GM18499 (cell line): ENCODE results near the gene KLF2.
"Not testable (repeated sequence)": the region's sequence is repeated elsewhere in the genome, so short reads cannot be mapped to it uniquely, and the experiment has no call there.

Experiments used
- ATAC-seq: cut with Tn5 transposase; IDR thresholded peaks from one replicate; pipeline ENCODE4 v1.9.1; 2021; ENCODE audit warnings: moderate number of reproducible peaks; ENCODE audit not compliant: insufficient read depth, unreplicated experiment

KLF2 gene

DNA sequence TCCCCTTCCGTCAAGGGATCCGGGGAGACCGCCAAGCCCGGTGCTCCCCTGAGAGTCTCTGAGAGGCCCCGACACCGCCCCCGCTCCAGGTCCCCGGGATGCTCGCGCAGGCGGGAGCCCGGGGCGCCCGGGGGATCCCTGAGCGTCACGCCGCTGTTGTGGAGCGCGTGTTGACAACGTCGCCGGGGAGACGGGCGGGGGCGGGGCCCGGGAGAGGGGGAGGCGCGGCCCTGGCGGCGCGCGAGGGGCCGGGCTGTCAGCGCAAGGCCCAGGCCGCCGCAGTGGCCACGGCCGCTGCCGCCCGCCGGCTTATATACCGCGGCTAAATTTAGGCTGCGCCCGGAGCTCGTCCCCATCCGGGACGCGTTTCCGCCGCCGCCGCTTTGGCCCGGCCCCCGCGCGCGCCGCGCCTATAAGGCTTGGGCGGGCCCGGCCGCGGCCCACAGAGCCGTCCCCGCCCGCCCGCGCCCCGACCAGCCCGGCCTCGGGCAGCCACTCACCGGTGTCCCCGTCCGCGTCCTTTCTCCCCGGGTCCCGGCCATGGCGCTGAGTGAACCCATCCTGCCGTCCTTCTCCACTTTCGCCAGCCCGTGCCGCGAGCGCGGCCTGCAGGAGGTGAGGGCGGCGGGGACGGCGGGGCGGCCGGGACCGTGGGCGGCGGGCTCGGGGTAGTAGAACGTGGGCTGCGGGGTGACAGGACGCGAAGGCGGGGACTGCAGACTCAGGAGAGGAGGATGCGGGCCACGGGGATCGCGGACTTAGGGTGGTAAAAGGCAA is at the start of gene KLF2:
TSS of gene KLF2 (plus strand) at position 443 of the 777 bp plus-strand sequence. CDS start at position 541, 98 bp downstream.
- no peak for ATAC-seq

DNA sequence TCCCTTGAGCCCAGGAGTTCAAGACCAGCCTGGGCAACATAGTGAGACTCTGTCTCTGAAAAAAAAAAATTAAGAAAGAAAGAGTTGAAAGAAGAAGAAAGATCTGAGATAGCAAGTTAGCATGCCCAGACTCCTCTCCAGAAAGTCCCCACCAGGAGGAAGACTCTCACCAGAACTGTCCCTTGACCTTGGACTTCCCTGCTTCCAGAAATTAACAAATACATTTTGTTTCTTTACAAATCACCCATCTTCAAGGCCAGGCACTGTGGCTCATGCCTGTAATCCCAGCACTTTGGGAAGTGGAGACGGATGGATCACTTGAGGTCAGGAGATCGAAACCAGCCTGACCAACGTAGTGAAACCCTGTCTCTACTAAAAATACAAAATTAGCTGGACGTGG is 44.3 kb upstream of the KLF2 start:
- no peak for ATAC-seq

DNA sequence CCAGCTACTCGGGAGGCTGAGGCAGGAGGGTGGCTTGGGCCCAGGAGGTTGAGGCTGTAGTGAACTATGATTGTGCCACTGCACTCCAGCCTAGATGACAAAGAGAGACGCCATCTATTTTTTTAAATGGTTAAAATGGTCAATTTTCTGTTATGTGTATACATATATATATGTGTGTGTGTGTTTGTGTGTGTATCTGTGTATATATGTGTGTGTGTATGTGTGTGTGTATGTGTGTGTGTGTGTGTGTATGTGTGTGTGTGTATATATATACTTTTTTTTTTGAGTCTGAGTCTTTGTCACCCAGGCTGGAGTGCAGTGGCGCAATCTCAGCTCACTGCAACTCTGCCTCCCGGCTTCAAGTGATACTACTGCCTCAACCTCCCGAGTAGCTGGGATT is 42.9 kb upstream of the KLF2 start:
- ATAC-seq: no peak

DNA sequence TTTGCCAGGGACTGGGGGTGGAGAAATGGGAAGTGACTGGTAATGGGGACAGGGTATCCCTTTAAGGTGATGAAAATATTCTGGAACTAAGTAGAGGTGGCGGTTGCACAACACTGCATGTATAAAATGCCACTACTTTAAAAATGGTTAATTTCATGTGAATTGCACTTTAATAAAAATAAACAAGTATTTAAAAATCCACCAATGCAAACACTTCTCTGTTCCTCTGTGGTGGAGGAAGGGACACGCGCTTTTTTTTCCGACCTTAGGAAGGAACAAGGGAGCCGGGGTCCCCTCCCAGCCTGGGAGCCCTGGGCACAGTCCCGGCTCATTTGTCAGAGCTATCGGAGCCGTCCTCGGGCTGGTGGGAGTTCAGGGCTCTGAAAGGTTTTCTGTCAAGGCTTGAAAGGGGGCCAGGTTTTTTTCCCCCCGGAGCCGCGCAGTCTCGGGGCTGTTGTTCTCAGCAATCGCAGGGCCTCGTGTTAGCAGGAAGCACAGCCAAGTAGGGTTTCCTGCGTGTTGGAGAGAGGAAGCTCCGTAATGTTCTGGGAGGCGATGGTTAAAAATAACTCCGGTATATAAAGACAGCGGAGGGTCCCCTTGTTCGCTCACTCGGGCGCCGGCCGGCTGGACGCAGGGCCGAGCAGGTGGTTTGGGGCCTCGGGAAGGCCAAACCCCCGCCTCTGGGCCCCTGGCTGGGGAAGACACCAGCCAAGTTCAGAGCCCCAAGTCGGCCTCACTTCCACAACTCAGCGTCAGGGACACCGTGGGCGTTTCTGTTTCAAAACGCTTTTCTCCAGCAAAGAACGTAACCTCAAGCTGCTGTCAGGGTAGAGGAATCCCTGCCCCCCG is 41.2 kb upstream of the KLF2 start:
- ATAC-seq: no peak

DNA sequence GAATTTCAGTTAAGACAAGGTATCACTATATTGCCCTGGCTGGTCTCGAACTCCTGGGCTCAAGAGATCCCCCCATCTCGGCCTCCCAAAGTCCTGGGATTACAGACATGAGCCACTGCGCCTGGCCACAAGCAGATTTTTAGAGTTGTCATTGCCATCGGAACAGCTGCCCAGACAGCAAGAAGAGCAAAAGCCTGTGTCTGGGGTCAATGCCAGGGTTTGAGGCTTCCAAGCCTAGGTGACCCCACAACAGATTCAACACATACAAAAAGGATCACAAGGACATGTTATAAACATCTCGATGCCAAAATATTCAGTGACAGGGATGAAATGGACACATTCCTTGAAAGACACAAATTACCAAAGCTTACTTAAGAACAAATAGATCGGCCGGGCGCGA is 40.1 kb upstream of the KLF2 start:
- ATAC-seq: no peak

DNA sequence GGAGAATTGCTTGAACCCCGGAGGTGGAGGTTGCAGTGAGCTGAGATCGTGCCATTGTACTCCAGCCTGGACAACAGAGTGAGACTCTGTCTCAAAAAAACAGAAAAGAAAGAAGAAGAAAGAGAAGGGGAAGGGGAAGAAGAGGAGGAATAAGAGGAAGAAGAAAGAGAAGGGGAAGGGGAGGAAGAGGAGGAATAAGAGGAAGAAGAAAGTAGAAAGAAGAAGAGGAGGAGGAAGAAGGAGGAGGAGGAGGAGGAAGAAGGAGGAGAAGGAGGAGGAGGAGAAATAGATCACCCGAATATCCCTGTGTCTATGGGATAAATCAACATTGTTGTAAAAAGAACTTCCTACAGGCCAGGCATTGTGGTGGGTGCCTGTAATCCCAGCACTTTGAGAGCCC is 39.5 kb upstream of the KLF2 start:
- ATAC-seq: not testable (repeated sequence)

DNA sequence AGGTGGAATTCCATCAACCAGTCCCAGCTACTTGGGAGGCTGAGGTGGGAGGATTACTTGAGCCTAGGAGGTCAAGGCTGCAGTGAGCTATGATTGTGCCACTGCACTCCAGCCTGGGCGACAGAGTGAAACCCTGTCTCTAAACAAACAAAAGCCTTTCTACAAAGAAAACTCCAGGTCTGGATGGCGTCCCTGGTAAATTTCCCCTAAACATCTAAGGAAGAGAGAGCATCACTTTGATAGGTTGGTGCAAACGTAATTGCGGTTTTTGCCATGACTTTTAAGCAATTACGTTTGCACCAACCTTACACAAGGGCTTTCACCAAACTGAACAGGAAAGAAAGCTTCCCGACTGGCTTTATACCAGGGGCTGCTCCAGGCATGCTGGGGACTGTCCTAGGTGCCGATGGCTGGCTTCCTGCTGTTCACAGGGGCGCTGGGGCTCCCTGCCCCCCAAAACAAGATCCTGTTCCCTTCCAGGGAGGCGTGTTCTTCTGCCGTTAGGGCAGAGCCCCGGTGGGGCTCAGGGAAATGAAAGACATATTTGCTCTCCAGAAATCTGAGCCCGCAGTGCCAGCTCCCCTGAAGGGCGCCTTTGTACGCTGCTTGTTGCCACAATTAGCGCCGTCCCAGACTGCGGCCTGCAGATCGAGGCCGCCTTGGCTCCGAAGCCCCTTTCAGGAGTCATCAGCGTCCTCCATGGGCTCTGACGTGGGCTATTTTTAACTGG is 38.7 kb upstream of the KLF2 start:
- no peak for ATAC-seq

DNA sequence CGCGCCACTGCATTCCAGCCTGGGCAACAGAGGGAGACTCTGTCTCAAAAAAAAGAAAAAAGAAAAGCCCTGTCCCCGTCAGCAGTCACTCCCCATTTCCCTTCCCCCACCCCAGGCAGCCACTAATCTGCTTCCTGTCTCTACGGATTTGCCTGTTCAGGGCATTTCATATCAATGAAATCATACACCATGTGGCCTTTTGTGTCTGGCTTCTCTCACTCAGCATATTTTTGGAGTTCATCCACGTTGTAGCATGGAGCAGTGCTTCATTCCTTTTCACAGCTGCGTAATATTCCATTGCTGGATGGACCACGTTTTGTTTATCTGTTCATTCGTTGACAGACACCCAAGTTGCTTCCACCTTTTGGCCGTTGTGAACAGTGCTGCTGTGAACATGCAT is 36.1 kb upstream of the KLF2 start:
- ATAC-seq: no peak

DNA sequence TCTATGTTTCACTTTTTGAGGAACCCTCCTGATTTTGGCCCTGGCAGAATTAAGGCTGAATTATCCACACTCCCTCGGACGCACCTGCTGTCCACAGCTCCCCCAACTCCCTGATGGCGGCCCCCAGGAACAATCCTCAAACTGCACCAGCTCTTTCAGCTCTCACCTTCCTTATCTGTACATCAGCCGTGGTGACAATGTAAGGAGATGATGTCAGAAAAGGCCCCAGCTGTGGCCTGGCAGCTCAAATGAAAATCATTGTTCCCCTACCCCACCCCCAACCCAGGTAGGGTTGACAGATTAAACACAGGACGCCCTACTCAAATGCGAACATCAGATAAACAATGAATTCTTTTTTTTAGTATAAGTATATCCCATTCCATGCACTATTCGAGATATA is 35.0 kb upstream of the KLF2 start:
- no peak for ATAC-seq

DNA sequence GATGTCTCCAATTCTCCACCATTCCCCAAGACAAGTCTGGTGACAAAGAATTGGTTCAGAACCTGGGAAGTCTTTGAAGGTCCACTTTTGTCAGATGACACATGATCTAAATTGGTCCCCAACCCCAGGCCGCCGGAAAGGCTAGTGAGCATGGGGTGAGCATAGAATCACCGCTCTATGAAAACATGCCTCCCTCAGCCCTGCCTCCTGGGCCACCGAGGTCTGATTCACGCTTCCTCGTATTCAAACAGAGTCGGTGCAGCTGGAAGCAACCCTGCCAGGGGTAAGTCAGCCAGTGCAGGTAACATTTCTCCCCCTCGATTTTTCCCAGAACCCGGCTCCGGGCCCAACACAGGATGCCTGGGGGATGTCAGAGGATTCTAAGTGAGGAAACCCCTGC is 33.9 kb upstream of the KLF2 start:
- no peak for ATAC-seq

DNA sequence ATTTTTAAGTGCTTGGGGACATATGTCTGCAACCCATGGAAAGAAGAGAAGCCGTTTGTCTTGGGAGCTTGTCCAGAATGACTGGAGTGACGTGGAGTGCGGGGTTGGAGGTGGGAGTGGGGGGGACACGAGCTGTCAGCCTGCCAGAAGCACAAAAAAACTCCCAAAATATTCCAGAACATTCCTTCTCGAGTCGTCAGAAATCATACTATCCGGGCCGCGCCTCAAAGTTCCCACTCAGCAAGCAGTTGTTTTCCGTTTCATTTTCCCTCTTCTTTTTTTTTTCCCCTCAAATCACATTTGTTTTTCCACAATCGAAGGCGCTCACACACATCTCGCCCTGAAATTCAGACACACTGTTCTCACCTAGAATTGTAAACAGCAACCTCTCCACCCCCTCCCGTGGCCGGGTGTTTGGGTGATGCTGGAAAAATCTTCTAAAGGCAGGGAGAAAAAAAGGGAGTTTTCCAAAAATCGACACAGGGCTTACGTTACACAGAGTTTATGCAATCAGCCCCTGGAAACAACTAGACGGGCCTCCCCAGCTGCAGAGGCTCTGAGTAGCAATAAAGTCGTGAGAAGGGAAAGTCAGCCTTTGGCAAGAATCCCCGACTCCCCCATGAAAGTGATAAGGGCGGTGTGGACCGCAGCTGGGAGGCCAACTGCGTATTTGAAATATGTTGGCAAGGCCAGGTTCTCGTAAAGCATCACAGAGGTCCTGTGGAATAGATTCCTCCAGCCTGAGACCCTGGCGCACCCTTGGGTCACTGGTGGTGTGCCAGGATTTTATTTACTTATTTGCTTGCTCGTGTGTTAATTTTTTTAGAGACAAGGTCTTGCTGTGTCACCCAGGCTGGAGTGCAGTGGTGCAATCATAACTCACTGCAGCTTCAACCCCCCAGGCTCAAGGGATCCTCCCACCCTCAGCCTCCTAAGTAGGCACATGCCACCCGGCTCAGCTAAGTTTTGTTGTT is 31.2 kb upstream of the KLF2 start:
- ATAC-seq: no peak

DNA sequence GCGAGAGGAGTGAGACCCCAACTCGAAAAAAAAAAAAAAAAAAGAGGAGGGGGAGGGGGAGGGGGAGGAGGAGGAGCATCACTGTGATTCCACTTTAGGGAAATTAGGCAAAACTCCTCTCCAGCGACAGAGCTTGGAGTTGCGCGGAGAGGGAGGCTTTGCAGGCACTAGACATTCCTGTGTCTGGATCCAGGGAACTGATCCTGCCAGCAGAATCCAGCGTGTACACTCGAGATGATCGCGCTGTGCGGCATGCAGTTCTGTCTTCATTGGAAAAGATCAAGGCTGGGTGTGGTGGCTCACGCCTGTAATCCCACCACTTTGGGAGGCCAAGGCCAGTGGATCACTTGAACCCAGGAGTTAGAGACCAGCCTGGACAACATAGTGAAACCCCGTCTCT is 29.6 kb upstream of the KLF2 start:
- ATAC-seq: no peak

DNA sequence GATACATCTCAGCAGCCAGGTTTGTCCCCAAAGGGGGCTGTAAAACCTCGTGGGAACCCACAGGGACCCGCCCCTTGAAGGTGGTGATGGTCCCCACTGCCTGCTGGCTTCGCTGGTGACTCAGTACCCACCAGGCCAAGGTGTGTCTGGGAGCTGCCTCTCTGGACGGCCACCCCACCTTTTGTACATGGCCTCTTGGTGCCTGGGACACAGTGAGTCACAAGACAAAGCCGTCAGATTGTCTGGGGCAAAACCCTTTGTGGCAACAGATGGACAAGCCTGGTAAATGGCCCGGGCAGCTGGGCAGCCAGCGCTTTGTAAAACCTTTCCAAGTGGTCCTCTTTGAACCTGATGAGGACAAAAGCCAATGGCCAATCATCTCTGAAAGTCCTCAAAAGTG is 27.9 kb upstream of the KLF2 start:
- no peak for ATAC-seq

DNA sequence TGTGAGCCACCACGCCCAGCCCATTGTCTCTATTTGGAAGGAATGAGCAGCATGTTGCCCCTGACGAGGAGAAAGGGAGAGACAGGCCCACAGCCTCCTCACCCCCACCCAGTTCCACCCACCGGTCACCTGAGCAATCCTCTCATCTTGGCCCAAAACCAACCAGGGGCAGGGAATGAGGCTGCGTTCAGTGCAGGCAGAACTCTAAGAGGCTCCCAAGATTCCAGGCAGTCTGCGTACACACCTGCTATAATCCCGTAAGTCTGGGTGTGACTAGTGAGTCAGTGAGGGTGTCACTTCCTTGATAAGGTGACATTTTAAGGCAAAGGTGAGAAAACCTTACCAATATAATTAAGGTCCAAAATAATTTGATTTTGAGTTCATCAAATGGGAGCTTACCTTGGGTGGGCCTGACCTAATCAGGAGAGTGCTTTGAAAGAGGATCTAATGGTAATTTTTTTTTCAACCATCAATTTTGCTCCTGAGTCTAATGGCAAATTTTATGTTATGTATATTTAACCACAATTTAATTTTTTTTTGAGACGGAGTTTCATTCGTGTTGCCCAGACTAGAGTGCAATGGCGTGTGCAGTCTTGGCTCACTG is 26.9 kb upstream of the KLF2 start:
- ATAC-seq: no peak

DNA sequence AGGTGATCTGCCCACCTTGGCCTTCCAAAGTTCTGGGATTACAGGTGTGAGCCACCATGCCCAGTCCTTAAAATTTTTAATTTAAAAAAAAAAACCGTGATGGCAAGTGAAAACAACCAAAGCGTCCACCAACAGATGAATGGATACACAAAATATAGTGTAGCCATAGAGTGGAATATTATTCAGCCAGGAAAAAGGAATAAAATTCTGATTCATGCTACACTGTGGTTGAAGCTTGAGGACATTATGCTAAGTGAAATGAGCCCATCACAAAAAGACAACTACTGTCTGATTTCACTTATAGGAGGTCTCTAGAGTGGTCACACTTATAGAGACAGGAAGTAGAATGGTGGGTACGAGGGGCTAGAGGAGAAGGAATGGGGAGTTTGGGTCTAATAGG is 26.3 kb upstream of the KLF2 start:
- no peak for ATAC-seq

DNA sequence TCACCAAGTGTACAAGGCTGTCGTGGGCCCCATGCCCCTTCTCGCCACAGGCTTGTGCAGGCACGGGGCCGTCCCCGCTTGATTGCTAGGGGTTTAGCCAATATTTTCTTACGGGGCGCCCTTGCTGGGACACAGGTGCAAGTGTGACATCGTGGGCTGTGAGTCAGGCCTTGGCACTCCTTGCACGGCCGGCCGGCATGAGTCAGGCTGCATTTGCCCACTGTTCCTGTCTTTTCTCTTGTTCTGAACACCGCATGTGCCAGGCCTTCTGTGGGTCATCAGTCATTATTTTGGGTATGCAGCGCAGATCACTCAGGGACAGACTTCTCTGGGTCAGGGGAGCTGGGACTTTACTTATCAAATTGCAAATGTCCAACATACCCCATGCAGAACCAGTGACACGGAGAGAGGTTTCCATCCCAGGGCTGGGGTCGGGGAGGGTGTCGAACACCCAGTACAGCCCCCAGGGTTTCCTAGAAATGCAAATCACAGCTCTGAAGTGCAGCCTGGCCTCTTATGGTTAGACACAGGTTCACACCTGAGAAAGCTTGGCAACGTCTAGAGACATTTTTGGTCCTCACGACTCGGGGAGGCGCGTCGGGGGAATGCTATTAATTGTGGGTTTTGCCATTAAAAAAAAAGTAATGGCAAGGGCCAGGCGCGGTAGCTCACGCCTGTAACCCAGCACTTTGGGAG is 22.5 kb upstream of the KLF2 start:
- no peak for ATAC-seq

DNA sequence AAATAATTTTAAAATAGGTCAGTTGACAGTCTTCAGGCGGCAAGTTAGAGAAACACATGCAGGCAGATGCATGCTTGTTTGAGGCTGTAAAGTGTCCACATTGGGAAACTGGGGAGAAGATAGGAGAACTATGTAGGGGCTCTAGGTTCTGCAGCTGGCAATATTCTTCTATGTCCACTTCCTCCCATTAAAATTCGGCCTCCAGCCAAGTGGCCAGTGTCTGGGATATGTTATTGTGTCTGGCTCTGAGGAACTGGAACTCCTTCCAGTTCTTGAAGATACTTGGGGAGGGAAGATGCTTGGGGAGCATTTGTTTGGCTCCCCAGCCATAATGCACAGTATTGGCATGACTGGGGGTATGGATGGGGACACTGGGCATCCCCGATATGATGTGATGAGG is 20.9 kb upstream of the KLF2 start:
- no peak for ATAC-seq

DNA sequence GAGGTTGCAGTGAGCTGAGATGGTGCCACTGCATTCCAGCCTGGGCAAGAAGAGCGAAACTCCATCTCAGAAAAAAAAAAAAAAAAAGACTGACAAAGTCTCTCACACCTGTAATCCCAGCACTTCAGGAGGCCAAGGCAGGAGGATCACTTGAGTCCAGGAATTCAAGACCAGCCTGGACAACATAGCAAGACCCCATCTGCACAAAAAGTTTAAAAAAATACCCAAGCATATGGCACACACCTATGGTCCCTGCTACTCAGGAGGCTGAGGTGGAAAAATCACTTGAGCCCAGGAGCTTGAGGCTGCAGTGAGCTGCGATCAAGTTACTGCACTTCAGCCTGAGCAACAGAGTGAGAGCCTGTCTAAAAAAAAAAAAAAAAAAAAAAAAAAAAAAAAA is 20.1 kb upstream of the KLF2 start:
- not testable (repeated sequence) for ATAC-seq

DNA sequence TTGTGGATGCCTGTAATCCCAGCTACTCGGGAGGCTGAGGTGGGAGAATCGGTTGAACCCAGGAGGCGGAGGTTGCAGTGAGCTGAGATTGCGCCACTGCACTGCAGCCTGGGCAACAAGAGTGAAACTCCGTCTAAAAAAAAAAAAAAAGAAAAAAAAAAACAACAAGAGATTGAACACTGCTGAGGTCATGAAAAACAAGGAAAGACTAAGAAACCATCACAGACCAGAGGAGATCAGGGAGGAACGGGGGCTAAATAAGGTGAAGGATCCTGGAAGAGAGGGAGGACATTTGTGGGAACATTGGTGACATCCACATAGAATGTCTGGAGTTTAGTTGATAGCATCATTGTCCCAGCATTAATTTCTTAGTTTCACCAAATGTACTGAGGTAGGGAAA is 19.6 kb upstream of the KLF2 start:
- not testable (repeated sequence) for ATAC-seq
